ENCODE measurements around the gene MRPL27.

- TF ChIP-seq GATA2 (IDR thresholded peaks at IDR 0.05; ENCODE audit: low read depth, low read length) (no peak), GATA3 (IDR thresholded peaks at IDR 0.05; ENCODE audit: low read depth, low read length) (no peak)
Observed at GRCh38 chr17:50354776-50355175, 18.2 kb downstream of the MRPL27 start.
